HG03108 (cell line): ENCODE data around the gene ATP8B4.

Source experiments
- ATAC-seq: cut with Tn5 transposase; IDR thresholded peaks from one replicate; pipeline ENCODE4 v1.9.1; 2021; ENCODE audit warnings: moderate library complexity; ENCODE audit not compliant: unreplicated experiment

Gene ATP8B4

DNA sequence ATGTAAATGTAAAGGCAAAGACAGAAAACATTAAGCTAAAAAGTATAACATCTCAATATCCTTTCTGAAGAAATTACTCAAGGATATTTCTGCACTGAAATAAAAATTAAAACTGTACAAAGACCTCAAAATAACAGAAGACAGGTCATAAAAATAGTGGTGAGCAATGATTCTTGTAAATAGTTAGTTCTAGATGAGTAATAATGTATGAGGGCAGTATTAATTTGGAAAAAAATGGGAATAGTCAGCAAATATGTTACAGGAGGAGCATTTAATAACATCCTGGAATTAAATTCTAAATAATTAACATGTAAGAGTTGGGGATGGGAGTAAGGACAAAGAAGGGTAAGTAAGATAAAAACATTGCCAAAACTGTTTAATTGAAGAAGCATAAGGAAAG is 250.7 kb downstream of the ATP8B4 start:
- no peak for ATAC-seq

DNA sequence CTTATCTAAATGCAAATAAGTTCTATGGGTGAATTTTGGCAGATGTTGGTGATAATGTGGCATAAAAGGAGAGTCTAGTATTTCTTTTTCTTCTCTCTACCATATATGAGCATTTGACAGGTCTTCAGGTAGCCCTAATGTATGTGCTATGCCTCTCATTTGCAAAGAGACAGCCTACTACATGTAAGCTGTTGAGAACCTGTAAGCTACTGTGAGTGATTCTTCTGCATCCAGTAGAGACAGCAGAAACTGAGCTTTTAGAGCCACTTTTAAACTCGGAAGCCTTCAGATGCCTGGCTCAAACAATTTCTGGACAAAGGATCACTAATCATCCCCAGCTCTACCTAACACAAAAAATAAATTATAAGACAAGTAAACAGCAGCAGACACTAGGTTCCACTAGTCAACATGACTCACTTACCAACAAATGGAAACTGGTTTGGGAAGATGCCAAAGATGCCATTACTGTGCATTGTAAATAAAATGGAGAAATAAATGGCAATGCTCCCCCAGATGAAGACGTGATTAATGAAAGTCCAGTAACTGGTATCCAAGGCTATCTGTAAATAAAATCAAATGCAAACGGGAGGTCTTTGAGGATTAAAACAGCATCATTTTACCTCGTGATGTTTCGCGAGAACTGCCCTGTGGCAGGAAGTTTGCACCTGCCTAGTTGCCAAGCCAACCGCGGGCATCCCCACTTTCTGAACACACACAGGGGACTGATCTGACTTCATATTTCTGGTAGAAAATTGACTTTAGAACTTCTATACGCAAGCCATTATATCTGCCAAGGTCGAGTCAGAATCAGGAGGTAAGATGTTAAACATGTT is 252.9 kb downstream of the ATP8B4 start:
- ATAC-seq, result no peak

DNA sequence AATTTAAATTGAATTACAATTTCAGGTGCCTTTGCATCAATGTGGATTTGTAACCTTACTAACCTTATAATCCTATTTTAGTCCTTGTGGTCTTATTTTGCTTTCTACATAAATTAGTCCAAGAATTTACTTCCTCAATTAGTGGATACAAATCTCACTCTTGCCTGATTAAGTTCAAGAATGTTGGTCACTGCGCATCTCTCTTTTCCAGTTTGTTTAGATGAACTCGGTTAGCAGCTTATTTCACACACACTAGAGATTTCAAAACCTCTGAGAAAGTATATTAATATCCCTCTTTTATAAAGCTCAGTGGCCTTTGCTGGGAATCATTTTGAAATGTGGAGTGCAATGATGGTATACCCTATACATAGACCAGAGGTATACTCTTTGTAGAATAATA is 254.8 kb downstream of the ATP8B4 start:
- ATAC-seq, result no peak

GRCh38 chr15:49863431-49864224 is 255.4 kb downstream of the ATP8B4 start:
- no peak for ATAC-seq

DNA sequence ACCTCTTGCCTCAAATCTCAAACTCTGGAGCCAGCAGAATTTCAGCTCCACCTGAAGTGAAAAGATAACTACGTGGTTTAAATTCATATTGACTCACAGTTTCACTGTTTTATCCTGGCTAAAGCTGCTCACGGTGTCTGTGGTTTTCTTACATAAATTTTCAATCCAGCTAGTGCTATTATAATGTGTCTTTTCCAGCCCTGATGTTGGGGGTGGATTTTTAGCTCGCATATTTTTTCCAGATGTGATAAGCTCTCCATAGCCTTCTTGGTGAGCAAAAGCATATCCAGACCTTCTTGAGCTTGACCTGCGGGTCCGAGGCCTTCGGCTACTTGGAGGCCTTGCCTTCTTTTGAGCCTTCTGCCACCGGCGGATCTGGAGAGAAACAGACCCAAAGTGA is 258.9 kb downstream of the ATP8B4 start:
- ATAC-seq, result no peak

DNA sequence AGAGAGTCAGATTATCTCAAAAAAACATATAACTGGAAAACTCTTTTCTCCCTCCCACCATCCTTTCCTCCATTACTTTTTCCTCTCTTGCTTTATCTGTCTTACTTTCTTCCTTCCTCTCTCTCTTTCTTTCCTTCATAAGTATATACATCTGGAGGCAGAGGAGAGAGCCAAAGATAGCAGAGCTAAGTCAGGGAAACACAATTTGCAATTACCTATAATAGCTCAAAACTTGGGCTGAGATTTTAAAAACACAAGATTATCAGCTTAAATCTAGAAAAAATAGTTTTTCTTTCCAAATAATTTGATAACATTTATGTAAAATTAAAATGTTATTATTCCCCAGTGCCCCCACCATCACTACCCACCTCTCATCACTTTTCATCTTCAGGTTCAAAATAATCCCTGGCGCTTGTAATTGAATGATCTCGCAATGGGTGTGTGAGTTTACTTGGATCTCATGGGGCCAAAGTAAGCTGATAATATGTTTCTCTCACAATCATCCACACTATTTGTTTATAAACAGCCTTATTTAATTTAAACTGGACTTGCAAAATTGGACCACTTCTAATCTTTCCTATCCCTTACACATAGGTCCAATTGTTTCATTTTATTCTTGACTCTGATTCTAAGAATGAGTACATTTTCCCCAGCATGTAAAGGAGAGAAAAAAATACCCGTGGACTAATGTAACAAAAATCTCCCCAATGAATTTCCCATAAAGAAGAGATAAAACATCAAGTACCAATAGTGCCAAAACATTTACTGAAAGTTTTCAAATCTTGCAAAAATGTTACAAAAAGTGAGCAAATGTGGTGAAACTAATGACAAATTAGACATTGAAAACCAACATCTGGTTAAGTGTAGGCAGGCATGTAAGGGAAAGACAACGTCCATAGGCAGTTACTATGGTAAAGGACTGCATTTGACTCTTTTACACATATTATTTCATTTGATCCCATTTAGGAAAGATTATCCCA is 261.2 kb downstream of the ATP8B4 start:
- no peak for ATAC-seq

- no peak for ATAC-seq
Measured at GRCh38 chr15:49855917-49856637, 263.0 kb downstream of the ATP8B4 start.

DNA sequence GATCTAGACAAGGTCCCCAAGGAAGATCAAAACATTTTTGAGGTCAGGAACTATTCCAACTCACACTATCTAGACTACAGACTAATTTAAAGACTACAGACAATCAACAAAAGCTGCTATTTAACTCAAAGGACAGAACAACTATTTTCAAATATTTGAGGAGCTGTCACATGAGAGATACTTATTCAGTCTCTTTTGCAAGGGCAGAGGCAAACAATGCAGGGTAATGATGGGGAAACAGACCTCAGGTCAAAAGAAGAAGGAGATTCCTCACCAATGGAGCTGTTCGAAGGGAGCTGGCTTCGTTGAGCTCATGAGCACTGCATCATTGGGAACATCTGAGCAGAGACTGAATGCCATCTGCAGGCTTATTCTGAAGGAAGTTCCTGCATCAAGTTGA is 266.3 kb downstream of the ATP8B4 start:
- ATAC-seq, result no peak

GRCh38 chr15:49848807-49849206 is 270.2 kb downstream of the ATP8B4 start:
- no peak for ATAC-seq

DNA sequence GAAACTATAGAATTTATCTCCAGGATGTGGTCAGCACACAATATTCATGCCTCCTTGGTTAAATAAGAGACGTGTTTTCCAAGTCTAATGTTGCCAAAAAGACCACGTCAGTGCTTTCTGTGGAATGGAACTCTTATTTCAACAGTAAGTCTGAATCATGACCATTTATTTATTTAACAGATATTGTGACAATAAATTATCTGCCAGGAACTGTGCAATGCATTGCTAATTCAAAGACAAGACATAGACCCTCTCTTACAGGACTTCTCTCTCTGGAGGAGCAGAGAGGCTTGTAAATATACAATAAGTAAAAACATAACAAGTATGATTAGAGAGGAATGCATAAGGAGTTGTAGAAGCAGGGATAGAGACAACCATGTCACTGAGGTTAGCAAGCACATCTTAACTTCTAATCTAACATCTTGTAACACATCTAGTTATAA is 270.7 kb downstream of the ATP8B4 start:
- no peak for ATAC-seq

- ATAC-seq, result no peak
Measured at GRCh38 chr15:49847423-49848281, 271.4 kb downstream of the ATP8B4 start.

DNA sequence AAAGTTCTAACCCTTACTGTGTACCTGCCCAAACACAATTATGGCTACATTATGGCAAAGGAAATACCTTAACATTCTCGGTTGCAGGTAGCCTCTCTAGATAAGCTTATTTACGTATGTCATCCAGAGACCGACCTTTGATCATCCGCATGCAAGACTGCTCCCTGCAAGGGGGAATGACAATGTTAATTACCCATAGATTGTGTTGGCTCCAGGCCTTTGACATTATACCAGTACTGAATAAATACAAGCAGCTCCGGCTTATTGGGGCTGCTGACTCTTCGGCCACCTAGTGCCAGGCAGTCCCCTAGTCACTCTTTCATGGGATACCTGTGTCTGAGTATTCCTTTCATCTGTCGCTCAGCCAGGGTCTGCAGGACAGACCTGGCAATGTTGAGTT is 274.6 kb downstream of the ATP8B4 start:
- ATAC-seq, result no peak

- ATAC-seq, result no peak
Measured at GRCh38 chr15:49843725-49844124, 275.3 kb downstream of the ATP8B4 start.

- ATAC-seq, result no peak
Measured at GRCh38 chr15:49842031-49842730, 276.9 kb downstream of the ATP8B4 start.

DNA sequence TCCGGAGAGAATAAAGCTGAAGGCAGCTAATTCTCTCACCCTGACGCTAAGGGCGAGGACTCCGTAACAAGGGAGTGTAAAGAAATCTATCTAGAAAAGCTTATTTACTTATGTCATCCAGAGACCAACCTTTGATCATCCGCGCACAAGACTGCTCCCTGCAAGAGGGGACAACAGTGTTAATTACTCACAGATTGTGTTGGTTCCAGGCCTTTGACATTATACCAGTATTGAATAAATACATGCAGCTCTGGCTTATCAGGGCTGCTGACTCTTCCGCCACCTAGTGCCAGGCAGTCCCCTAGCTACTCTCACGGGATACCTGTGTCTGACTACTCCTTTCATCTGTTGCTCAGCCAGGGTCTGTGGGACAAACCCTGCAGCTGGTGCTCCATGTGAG is 286.5 kb downstream of the ATP8B4 start:
- ATAC-seq, result no peak

DNA sequence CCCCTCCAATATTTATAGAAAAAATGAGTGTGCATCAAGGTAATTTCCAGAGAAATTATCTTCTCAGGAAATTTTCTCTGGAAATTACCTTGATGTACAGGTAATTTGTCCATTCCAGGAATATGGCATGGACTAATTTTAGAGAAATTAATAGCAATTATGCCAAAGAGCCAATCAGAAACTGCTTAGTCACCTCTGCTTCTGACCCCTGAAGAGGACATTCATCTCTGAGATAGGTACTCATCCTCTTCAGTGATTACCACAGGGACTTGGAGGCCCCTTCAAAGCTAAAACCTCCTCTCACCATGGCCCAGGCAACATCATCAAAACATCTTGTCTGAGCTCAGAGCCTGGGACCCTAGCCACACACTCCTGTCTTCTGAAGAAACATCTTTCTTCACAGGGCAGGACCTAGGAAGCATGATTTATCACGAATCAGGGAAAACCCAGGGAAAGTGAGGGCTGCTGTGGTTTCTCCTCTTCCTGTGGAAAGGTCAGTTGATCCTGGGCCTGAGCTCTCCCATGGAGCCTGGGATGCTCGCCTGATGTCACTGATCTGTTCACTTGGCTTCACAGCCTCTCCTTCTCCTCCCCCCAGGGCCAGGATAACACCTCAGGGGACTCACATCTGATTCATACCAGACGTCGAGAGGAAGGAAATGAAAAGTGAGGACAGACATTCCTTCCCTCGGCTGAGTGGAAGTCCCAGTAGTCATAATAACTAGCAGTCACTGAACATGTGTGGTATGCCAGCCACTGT is 287.6 kb downstream of the ATP8B4 start:
- no peak for ATAC-seq

GRCh38 chr15:49830391-49830790 is 288.6 kb downstream of the ATP8B4 start:
- no peak for ATAC-seq

- ATAC-seq, result no peak
Measured at GRCh38 chr15:49827311-49827710, 291.7 kb downstream of the ATP8B4 start.
